C4-2B (cell line): ENCODE measurements around the gene DTD1.

Experiments used
- H3K27ac ChIP-seq: fragments of 450-650 bp; 2 replicates; pipeline ENCODE4 v1.5.1; 2017
- ZFX ChIP-seq: fragments of 450-650 bp; IDR thresholded peaks from 2 replicates; pipeline ENCODE4 v1.6.1; 2017
- TF ChIP-seq, protein P1 (sequence below): fragments of 450-650 bp; conservative IDR thresholded peaks from 2 replicates; pipeline ENCODE4 v1.5.1; 2017; ENCODE audit warnings: mild to moderate bottlenecking

The DTD1 gene

DNA sequence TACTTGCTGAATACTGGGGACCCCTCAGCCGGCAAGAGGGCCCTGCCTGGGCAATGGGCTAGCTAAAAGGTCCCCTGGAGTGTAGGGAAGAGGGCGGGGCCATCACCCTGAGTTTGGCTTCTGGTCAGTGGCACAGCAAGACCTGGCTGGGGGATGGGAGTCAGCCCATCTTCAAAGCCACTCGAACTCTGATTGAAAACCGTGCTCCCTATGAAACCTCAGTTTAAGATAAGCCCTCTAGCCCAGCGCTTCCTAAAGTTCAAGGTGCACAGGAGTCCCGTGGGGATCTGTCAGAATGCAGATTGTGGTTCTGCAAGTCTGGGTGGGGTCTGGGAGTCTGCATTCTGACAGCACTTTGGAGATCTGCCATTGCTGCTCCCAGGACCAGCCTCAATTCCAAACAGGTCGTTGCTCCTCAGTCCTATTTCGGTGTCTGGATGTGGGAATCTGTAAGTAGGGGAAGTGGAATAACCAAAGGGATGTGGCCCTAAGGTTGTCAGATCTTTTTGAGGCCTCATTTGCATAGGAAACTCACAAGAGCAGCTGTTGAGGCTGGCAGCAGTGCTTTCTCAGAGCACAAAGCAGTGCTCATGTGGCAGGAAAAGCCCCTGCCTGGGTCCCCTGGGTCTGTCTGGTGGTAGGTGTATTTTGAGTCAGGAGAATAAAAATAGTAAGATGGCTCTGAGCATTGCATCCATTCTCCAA, 140.5 kb downstream of the DTD1 start:
- no peak for TF ChIP-seq ZFX
- TF ChIP-seq, protein P1, sequence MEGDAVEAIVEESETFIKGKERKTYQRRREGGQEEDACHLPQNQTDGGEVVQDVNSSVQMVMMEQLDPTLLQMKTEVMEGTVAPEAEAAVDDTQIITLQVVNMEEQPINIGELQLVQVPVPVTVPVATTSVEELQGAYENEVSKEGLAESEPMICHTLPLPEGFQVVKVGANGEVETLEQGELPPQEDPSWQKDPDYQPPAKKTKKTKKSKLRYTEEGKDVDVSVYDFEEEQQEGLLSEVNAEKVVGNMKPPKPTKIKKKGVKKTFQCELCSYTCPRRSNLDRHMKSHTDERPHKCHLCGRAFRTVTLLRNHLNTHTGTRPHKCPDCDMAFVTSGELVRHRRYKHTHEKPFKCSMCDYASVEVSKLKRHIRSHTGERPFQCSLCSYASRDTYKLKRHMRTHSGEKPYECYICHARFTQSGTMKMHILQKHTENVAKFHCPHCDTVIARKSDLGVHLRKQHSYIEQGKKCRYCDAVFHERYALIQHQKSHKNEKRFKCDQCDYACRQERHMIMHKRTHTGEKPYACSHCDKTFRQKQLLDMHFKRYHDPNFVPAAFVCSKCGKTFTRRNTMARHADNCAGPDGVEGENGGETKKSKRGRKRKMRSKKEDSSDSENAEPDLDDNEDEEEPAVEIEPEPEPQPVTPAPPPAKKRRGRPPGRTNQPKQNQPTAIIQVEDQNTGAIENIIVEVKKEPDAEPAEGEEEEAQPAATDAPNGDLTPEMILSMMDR: no peak
- H3K27ac ChIP-seq: no peak overlapping the region

DNA sequence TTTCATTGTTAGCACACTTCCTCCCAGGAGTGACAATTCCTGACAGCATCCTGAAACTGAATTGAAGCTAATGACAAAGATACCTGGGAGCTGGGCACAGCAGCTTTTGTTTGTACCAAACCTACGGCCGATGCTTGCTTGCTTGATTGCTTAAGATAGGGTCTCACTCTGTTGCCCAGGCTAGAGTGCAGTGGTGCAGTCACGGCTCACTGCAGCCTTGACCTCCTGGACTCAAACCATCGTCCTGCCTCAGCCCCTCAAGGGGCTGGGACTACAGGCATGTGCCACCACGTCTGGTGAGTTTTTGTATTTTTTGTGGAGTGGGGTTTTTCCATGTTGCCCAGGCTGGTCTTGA, 141.0 kb downstream of the DTD1 start:
- TF ChIP-seq, protein P1: no peak
- no peak for TF ChIP-seq ZFX
- no peak overlapping the region for H3K27ac ChIP-seq

DNA sequence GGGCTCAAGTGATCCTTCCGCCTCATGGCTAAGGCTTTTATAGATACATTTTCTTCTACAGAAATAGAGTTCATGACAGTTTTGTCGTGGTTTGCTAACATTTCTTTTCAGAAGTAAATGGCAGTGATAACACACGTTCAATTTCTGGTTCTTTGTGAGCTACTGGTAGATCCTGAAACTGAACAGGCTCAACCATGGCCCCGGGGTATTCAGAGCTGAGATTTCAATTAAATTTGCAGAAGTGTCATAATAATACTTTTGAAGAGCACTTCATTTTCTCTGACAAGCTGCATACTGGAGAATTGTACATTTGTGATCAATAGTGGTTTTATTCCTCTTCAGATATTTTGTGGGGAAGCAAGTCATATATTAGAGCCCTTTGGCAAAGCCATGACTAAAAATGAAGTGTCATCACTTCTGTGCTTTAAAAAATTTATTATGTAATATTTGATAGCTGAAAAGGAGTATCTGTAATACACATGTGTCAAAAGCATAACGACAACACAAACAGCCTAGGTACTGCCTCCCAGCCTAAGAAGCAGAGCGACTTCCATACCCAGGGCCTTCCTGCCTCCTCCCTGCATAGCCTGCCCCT, 141.5 kb downstream of the DTD1 start:
- TF ChIP-seq, protein P1: no peak
- no peak for TF ChIP-seq ZFX
- no peak overlapping the region for H3K27ac ChIP-seq

DNA sequence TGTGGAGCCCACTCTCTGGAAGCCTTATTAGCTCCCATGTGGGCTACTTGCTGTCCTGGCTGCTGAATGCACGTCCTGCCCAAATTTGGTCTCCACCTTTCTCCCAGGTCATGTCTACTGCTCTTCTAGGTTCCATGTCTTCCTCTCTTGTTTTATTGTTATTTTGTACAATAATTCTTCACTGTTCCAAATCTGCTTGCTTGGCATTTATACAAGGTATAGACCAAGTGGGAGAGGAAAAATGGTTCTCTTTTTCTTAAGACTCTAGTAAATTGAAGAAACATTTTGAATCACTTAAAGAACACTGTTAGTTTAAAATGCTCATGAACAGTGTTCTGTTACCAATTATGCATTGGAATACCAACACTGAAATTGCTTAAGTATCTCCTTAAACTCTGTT, 144.1 kb downstream of the DTD1 start:
- TF ChIP-seq, protein P1: no peak
- TF ChIP-seq ZFX: no peak
- H3K27ac ChIP-seq: no peak overlapping the region

DNA sequence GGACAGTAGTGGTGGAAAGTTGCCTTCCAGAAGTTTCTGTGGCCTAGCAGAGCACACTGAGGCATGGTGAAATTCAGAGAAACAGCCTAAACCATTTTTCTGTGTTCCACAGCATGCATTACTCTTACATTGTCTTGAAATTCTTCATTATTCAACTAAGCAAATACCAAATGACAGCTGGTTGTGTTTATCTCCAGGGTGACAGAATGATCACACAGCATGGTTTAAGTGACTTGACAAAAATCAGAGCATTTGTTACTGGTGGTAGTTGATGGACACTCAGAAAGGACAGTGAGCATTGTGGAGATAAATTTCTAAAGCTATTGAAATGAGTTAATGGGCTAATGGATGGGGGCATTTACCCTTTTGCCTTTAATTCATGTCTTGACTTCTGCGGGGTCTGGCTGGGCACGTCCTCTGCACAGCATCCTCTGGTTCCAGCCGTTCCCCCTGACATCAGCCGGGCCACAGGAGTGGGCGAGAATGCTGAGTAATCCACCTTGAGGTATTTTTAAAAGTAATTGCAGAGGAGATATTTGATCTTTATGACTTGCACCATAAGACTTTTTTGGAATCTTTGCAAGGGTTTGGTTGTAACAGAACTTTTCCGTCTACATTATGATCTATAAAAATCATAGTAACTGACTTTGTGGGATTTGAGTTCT, 146.8 kb downstream of the DTD1 start:
- TF ChIP-seq ZFX: no peak
- TF ChIP-seq, protein P1: no peak
- H3K27ac ChIP-seq: no peak overlapping the region

DNA sequence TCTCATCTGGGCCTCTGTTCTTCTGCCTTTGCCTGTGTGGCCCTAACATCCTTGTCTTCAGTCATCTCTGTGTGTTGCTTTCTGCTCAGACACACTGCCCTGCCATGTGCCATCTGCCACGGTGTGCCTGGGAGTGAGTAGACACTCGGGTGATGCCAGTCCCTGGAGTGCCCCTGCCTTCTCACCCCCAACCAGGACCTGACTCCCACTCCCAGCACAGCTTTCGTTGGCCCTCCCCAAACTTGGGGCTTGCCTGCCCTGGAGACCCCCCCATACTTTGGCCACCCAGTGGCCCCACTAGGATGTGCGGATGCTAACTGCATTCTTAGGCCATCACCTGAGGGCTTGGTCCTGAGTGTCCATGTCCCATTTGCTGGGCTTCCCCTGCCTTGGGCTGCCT, 149.3 kb downstream of the DTD1 start:
- TF ChIP-seq, protein P1: no peak
- TF ChIP-seq ZFX: no peak
- no peak overlapping the region for H3K27ac ChIP-seq

DNA sequence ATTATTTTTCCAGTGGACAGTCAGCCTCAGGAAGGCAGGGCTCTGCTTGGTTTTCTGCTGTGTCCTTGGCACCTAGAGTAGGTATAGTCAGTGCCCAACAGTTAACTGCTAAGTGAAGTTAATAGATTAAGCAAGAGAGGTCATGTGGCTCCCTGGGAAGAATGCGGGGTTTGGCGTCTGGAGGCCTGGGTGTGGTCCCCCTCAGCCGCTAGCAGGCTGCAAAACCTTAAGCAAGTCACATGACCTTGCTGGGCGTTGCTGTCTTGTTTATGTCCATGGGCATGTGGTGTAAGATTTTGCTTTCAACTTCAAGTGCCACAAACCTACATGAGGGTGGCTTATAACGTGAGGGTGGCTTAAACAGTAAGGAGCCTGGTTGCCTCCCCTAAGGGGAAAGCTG, 150.2 kb downstream of the DTD1 start:
- H3K27ac ChIP-seq: no peak overlapping the region
- TF ChIP-seq ZFX: no peak
- TF ChIP-seq, protein P1: no peak
